H1 (cell line): ENCODE measurements around the gene DPF3. TPM values are rescaled to one million over a fixed set of nuclear protein-coding genes. Genes with fewer than 3 reads are reported as not detected.
"Not testable (repeated sequence)": the region's sequence is repeated elsewhere in the genome, so short reads cannot be mapped to it uniquely, and the experiment has no call there.

ENCODE experiments used
- CTCF ChIA-PET: fragments of 300-600 bp; sonication (Branson Sonifier 250); formaldehyde crosslinking; loops from one replicate; lab custom pipeline; 2021; ENCODE audit not compliant: partially characterized antibody; lab: Charles Lee
- POLR2A ChIA-PET: fragments of 300-600 bp; sonication (Branson Sonifier 250); formaldehyde crosslinking; loops from one replicate; lab custom pipeline; 2021; ENCODE audit warnings: inconsistent platforms; ENCODE audit not compliant: partially characterized antibody; lab: Charles Lee
- DNase-seq, 2 experiments: peaks; one replicate each; pipeline versions ENCODE4 v3.0.0 to v3.0.0-alpha.2; 2010 to 2022; ENCODE audit warnings: low spot score in 2 of 2, low read depth in 1 of 2, mixed read lengths in 1 of 2
- FAIRE-seq: peaks from 2 replicates; lab custom pipeline; 2011; peaks lifted over from hg19 to GRCh38; lab: Jason Lieb, UNC
- H2AFZ ChIP-seq: 2 replicates; pipeline ENCODE4 v1.8.1; 2012; ENCODE audit warnings: low read length, inconsistent platforms
- H2AK5ac ChIP-seq: 2 replicates; pipeline ENCODE4 v1.6.1; 2013; ENCODE audit warnings: low read depth, low read length
- H2BK120ac ChIP-seq: replicated peaks from 2 replicates; pipeline ENCODE3; 2013; ENCODE audit warnings: low read depth, low read length, inconsistent platforms
- H2BK12ac ChIP-seq: 2 replicates; pipeline ENCODE4 v1.6.1; 2013; ENCODE audit warnings: low read depth, low read length
- H2BK15ac ChIP-seq: 2 replicates; pipeline ENCODE4 v1.6.1; 2013; ENCODE audit warnings: low read length
- H2BK20ac ChIP-seq: 2 replicates; pipeline ENCODE4 v1.6.1; 2013; ENCODE audit warnings: low read length
- H2BK5ac ChIP-seq: 2 replicates; pipeline ENCODE4 v1.6.1; 2013; ENCODE audit warnings: low read depth, low read length
- H3K14ac ChIP-seq: 2 replicates; pipeline ENCODE4 v1.6.1; 2013; ENCODE audit warnings: inconsistent platforms; ENCODE audit not compliant: insufficient read length
- H3K18ac ChIP-seq: 2 replicates; pipeline ENCODE4 v1.6.1; 2013; ENCODE audit warnings: low read length; ENCODE audit errors: extremely low read depth
- H3K23ac ChIP-seq: 2 replicates; pipeline ENCODE4 v1.6.1; 2013; ENCODE audit warnings: inconsistent platforms; ENCODE audit not compliant: insufficient read length
- H3K23me2 ChIP-seq: 2 replicates; pipeline ENCODE4 v1.6.1; 2013; ENCODE audit warnings: low read depth, low read length
- H3K27ac ChIP-seq: 2 replicates; pipeline ENCODE4 v1.6.1; 2011; ENCODE audit warnings: low read depth, low read length, inconsistent platforms
- H3K27me3 ChIP-seq, 4 experiments: replicated peaks in 1 of 4; 1 replicate in 1 of 4; 2 replicates in 3 of 4; pipeline versions ENCODE4 v1.6.1 to v1.8.1; 2011 to 2013; ENCODE audit warnings: low read length in 3 of 4, mild to moderate bottlenecking in 3 of 4, inconsistent platforms in 2 of 4, mixed read lengths in 2 of 4, moderate library complexity in 1 of 4; ENCODE audit not compliant: control insufficient read depth in 3 of 4, insufficient read depth in 3 of 4; ENCODE audit errors: extremely low read depth in 1 of 4
- H3K36me3 ChIP-seq, 4 experiments: 2 replicates each; pipeline versions ENCODE4 v1.6.1 to v1.8.1; 2011 to 2013; ENCODE audit warnings: mild to moderate bottlenecking in 4 of 4, low read length in 3 of 4, moderate library complexity in 2 of 4, control low read depth in 1 of 4, inconsistent platforms in 1 of 4; ENCODE audit not compliant: insufficient read depth in 4 of 4, control insufficient read depth in 2 of 4
- H3K4ac ChIP-seq: replicated peaks from 2 replicates; pipeline ENCODE3; 2013; ENCODE audit warnings: low read length, low read depth, mixed read lengths, inconsistent platforms; ENCODE audit not compliant: insufficient read length
- H3K4me1 ChIP-seq, 4 experiments: replicated peaks in 1 of 4; 1 replicate in 1 of 4; 2 replicates in 3 of 4; pipeline versions ENCODE4 v1.6.1 to v1.8.1; 2011 to 2013; ENCODE audit warnings: low read length in 3 of 4, inconsistent platforms in 2 of 4, mixed read lengths in 1 of 4; ENCODE audit not compliant: insufficient read depth in 4 of 4, control insufficient read depth in 3 of 4
- H3K4me2 ChIP-seq, 2 experiments: 2 replicates each; pipeline versions ENCODE4 v1.6.1 to v1.8.1; 2011 to 2013; ENCODE audit warnings: low read depth in 2 of 2, low read length in 2 of 2, control low read depth in 1 of 2, inconsistent platforms in 1 of 2, mild to moderate bottlenecking in 1 of 2; ENCODE audit not compliant: insufficient read depth in 1 of 2
- H3K4me3 ChIP-seq, 4 experiments: fragments of 200-600, 300-600 bp in 1 of 4; sonication (generic), shearing (Covaris generic), sonication (Bioruptor Twin) in 1 of 4; 2 replicates each; pipeline versions ENCODE4 v1.5.1 to v1.8.1; 2011 to 2016; ENCODE audit warnings: low read length in 4 of 4, low read depth in 3 of 4, control low read depth in 2 of 4, inconsistent platforms in 2 of 4, mild to moderate bottlenecking in 2 of 4, mixed read lengths in 1 of 4, moderate library complexity in 1 of 4; ENCODE audit not compliant: insufficient read depth in 2 of 4; ENCODE audit errors: extremely low read depth in 1 of 4
- H3K56ac ChIP-seq: replicated peaks from 2 replicates; pipeline ENCODE3; 2013; ENCODE audit warnings: low read depth, mild to moderate bottlenecking, mixed read lengths, low read length, inconsistent platforms; ENCODE audit not compliant: insufficient read length
- H3K79me1 ChIP-seq: 2 replicates; pipeline ENCODE4 v1.6.1; 2013; ENCODE audit warnings: low read depth, low read length, control low read depth
- H3K79me2 ChIP-seq, 2 experiments: 2 replicates each; pipeline versions ENCODE4 v1.6.1 to v1.8.1; 2012 to 2013; ENCODE audit warnings: low read length in 2 of 2, mild to moderate bottlenecking in 2 of 2, inconsistent platforms in 1 of 2; ENCODE audit not compliant: insufficient read depth in 2 of 2, control insufficient read depth in 1 of 2
- H3K9ac ChIP-seq, 4 experiments: replicated peaks in 1 of 4; 1 replicate in 1 of 4; 2 replicates in 3 of 4; pipeline versions ENCODE4 v1.6.1 to v1.8.1; 2011 to 2013; ENCODE audit warnings: low read depth in 3 of 4, low read length in 3 of 4, control low read depth in 2 of 4, mild to moderate bottlenecking in 2 of 4, moderate library complexity in 2 of 4, inconsistent platforms in 1 of 4; ENCODE audit errors: extremely low read depth in 1 of 4
- H3K9me3 ChIP-seq, 2 experiments: 2 replicates each; pipeline versions ENCODE4 v1.6.1 to v1.8.1; 2012 to 2013; ENCODE audit warnings: mild to moderate bottlenecking in 2 of 2, moderate library complexity in 2 of 2, control low read depth in 1 of 2, inconsistent platforms in 1 of 2, low read depth in 1 of 2, low read length in 1 of 2, mixed read lengths in 1 of 2; ENCODE audit not compliant: insufficient read depth in 2 of 2
- H4K20me1 ChIP-seq, 2 experiments: replicated peaks in 1 of 2; 2 replicates each; pipeline versions ENCODE3 to v1.8.1; 2011 to 2013; ENCODE audit warnings: inconsistent platforms in 2 of 2, low read length in 2 of 2, mild to moderate bottlenecking in 1 of 2; ENCODE audit not compliant: insufficient read depth in 2 of 2, control insufficient read depth in 1 of 2
- H4K5ac ChIP-seq: 2 replicates; pipeline ENCODE4 v1.6.1; 2013; ENCODE audit warnings: low read length, low read depth, mixed read lengths, inconsistent platforms; ENCODE audit not compliant: insufficient read length
- H4K8ac ChIP-seq: 2 replicates; pipeline ENCODE4 v1.8.0; 2013; ENCODE audit warnings: mild to moderate bottlenecking, moderate library complexity, low read length, inconsistent platforms; ENCODE audit not compliant: insufficient read depth; ENCODE audit errors: extremely low read depth
- H4K91ac ChIP-seq: replicated peaks from 2 replicates; pipeline ENCODE3; 2013; ENCODE audit warnings: low read length, mixed read lengths, inconsistent platforms; ENCODE audit not compliant: insufficient read length
- WGBS, 2 experiments: shearing (Covaris generic) in 1 of 2; methylation state at CpG; one replicate each; pipeline versions ENCODE4 v1.1.6 to v1.1.7; 2013 to 2015; ENCODE audit warnings: low lambda C conversion rate in 2 of 2, mixed read lengths in 2 of 2, inconsistent platforms in 1 of 2, low coverage in 1 of 2, missing lambda C conversion rate in 1 of 2; ENCODE audit not compliant: insufficient replicate concordance in 2 of 2, insufficient coverage in 1 of 2, insufficient read length in 1 of 2; ENCODE audit errors: extremely low coverage in 1 of 2, missing lambda C conversion rate in 1 of 2; 5-methylcytosine and 5-hydroxymethylcytosine counted together
- polyA plus RNA-seq, 7 experiments: library from polyadenylated mRNA; depleted of rRNA in 3 of 7; stranded (reverse) in 5 of 7; unstranded in 2 of 7; fragments of >200 nt in 5 of 7; fragments of 200-250 nt in 2 of 7; gene quantifications; 1 replicate in 5 of 7; 2 replicates in 1 of 7; 4 replicates in 1 of 7; pipeline versions ENCODE4 v1.2.1 to v1.2.3, GENCODE V29; 2011 to 2013; ENCODE audit warnings: missing spikeins in 2 of 7, mixed read lengths in 2 of 7
- total RNA-seq: library from RNA; stranded (reverse); fragmentation: NEBNext Ultra II Directional; extraction: Animal tissue kit (Norgen Biotek cat#: 25700); gene quantifications from 2 replicates; pipeline ENCODE4 v1.2.1, GENCODE V29; 2021

The DPF3 gene
- total and polyA plus RNA-seq, 2 of the 8 experiments (the other 6 are each of a cell fraction or from before 2014, with no cell fraction given): 0.19 TPM; not detected in 1

DNA sequence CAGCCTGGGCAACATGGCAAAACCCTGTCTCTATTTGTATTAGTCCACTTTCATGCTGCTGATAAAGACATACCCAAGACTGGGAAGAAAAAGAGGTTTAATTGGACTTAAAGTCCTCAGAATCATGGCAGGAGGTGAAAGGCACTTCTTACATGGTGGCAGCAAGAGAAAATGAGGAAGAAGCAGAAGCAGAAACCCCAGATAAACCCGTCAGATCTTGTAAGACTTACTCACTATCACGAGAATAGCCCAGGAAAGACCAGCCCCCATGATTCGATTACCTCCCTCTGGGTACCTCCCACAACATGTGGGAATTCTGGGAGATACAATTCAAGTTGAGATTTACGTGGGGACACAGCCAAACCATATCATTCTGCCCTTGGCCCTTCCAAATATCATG, 23.0 kb downstream of the DPF3 start:
- H2BK120ac ChIP-seq, H3K23me2 ChIP-seq, H2AFZ ChIP-seq, H3K4me2 ChIP-seq, H4K8ac ChIP-seq, DNase-seq, H3K79me1 ChIP-seq, H3K9me3 ChIP-seq, H4K5ac ChIP-seq, H2BK12ac ChIP-seq, CTCF ChIA-PET, H3K56ac ChIP-seq, H2BK15ac ChIP-seq, H3K18ac ChIP-seq, H3K14ac ChIP-seq, H2AK5ac ChIP-seq, H2BK5ac ChIP-seq, POLR2A ChIA-PET, FAIRE-seq, H3K27ac ChIP-seq, H3K4me1 ChIP-seq, H3K4me3 ChIP-seq, H4K91ac ChIP-seq, H3K23ac ChIP-seq, H4K20me1 ChIP-seq, H3K36me3 ChIP-seq, H3K9ac ChIP-seq, H2BK20ac ChIP-seq, H3K4ac ChIP-seq, H3K79me2 ChIP-seq, H3K27me3 ChIP-seq: not testable (repeated sequence)
- WGBS, 2 experiments: 88% methylated on average over 4 of the region's 4 CpGs; no CpG with 5 or more reads in 1 of the 2 experiments
